IMR-90 (cell line): ENCODE results near the gene BRWD1. TPM values are rescaled to one million over a fixed set of nuclear protein-coding genes. Genes with fewer than 3 reads are reported as not detected.

ENCODE experiments used
- ATAC-seq: fragments of 200-7000 bp; cut with Tn5 transposase; 2 replicates; pipeline ENCODE4 v1.9.1; 2020; ENCODE audit warnings: low read depth, mild to moderate bottlenecking, moderate library complexity
- BruUV-seq: library from RNA; stranded (reverse); fragments of 400-500 nt; replicated peaks from 2 replicates; lab custom pipeline; 2021; lab: Mats Ljungman, UMichigan
- CTCF ChIA-PET: fragments of 300-600 bp; formaldehyde crosslinking; extraction: SDS; loops from one replicate; lab custom pipeline; 2021; ENCODE audit warnings: antibody characterized with exemption; lab: Yijun Ruan, JAX
- POLR2A ChIA-PET: fragments of 300-600 bp; sonication (Branson Sonifier 250); formaldehyde crosslinking; loops from one replicate; lab custom pipeline; 2022; ENCODE audit warnings: antibody characterized with exemption; ENCODE audit not compliant: unreplicated experiment; lab: Charles Lee
- DNase-seq: peaks from one replicate; pipeline ENCODE4 v3.0.0; 2013
- H2AFZ ChIP-seq: replicated peaks from 2 replicates; pipeline ENCODE3; 2013; ENCODE audit warnings: low read length, mild to moderate bottlenecking; ENCODE audit not compliant: poor library complexity
- H2AK5ac ChIP-seq: 2 replicates; pipeline ENCODE4 v1.6.1; 2013; ENCODE audit warnings: low read depth, low read length, inconsistent platforms
- H2AK9ac ChIP-seq: replicated peaks from 2 replicates; pipeline ENCODE3; 2013; ENCODE audit warnings: mild to moderate bottlenecking, low read depth, low read length, moderate library complexity; ENCODE audit not compliant: poor library complexity
- H2BK120ac ChIP-seq: 2 replicates; pipeline ENCODE4 v1.6.1; 2013; ENCODE audit warnings: low read depth, low read length, inconsistent platforms
- H2BK15ac ChIP-seq: 3 replicates; pipeline ENCODE4 v1.6.1; 2013; ENCODE audit warnings: low read depth, low read length, inconsistent platforms
- H2BK20ac ChIP-seq: 2 replicates; pipeline ENCODE4 v1.6.1; 2013; ENCODE audit warnings: low read depth, mild to moderate bottlenecking, inconsistent platforms, low read length, moderate library complexity
- H2BK5ac ChIP-seq: 2 replicates; pipeline ENCODE4 v1.6.1; 2013; ENCODE audit warnings: mild to moderate bottlenecking, low read depth, low read length, inconsistent platforms; ENCODE audit not compliant: poor library complexity, severe bottlenecking
- H3K14ac ChIP-seq: replicated peaks from 2 replicates; pipeline ENCODE4 v1.6.1; 2013; ENCODE audit warnings: low read depth, low read length, inconsistent platforms
- H3K18ac ChIP-seq: 2 replicates; pipeline ENCODE4 v1.6.1; 2013; ENCODE audit warnings: low read depth, low read length, control low read depth
- H3K23ac ChIP-seq: 2 replicates; pipeline ENCODE4 v1.6.1; 2013; ENCODE audit warnings: low read depth, low read length, inconsistent platforms
- H3K27ac ChIP-seq: 2 replicates; pipeline ENCODE4 v1.5.1; 2013; ENCODE audit warnings: mild to moderate bottlenecking, control low read depth, low read length; ENCODE audit not compliant: insufficient read depth
- H3K27me3 ChIP-seq: 2 replicates; pipeline ENCODE4 v1.6.1; 2013; ENCODE audit warnings: low read length; ENCODE audit not compliant: control insufficient read depth, insufficient read depth
- H3K36me3 ChIP-seq: 2 replicates; pipeline ENCODE4 v1.6.1; 2013; ENCODE audit warnings: low read length, mixed read lengths; ENCODE audit not compliant: control insufficient read depth, insufficient read depth
- H3K4ac ChIP-seq: 2 replicates; pipeline ENCODE4 v1.6.1; 2013; ENCODE audit warnings: low read depth, low read length, inconsistent platforms
- H3K4me1 ChIP-seq: 2 replicates; pipeline ENCODE4 v1.6.1; 2013; ENCODE audit warnings: low read length, mixed read lengths; ENCODE audit not compliant: control insufficient read depth, insufficient read depth
- H3K4me2 ChIP-seq: 2 replicates; pipeline ENCODE4 v1.6.1; 2013; ENCODE audit warnings: low read depth, mild to moderate bottlenecking, control low read depth, low read length, moderate library complexity
- H3K4me3 ChIP-seq: 2 replicates; pipeline ENCODE4 v1.5.1; 2013; ENCODE audit warnings: low read depth, mild to moderate bottlenecking, control low read depth, low read length, moderate library complexity; ENCODE audit not compliant: insufficient read depth
- H3K56ac ChIP-seq: 2 replicates; pipeline ENCODE4 v1.6.1; 2013; ENCODE audit warnings: low read length, inconsistent platforms; ENCODE audit not compliant: insufficient read depth; ENCODE audit errors: extremely low read depth
- H3K79me1 ChIP-seq, 2 experiments: 2 replicates each; pipeline ENCODE4 v1.6.1; 2013; ENCODE audit warnings: low read length in 2 of 2, inconsistent platforms in 1 of 2, low read depth in 1 of 2
- H3K9ac ChIP-seq: 2 replicates; pipeline ENCODE4 v1.6.1; 2013; ENCODE audit warnings: low read depth, low read length, control low read depth
- H3K9me1 ChIP-seq: 2 replicates; pipeline ENCODE4 v1.6.1; 2013; ENCODE audit warnings: low read length, inconsistent platforms; ENCODE audit not compliant: insufficient read depth
- H3K9me3 ChIP-seq: 2 replicates; pipeline ENCODE4 v1.6.1; 2013; ENCODE audit warnings: low read length; ENCODE audit not compliant: control insufficient read depth, insufficient read depth
- H4K20me1 ChIP-seq: 2 replicates; pipeline ENCODE4 v1.6.1; 2013; ENCODE audit warnings: low read length, inconsistent platforms; ENCODE audit not compliant: insufficient read depth
- H4K5ac ChIP-seq: 2 replicates; pipeline ENCODE4 v1.6.1; 2013; ENCODE audit warnings: mild to moderate bottlenecking, low read depth, low read length, control low read depth
- H4K8ac ChIP-seq, 2 experiments: 2 replicates each; pipeline ENCODE4 v1.6.1; 2013; ENCODE audit warnings: low read depth in 2 of 2, low read length in 2 of 2, control low read depth in 1 of 2, inconsistent platforms in 1 of 2
- H4K91ac ChIP-seq: 2 replicates; pipeline ENCODE4 v1.6.1; 2013; ENCODE audit warnings: low read depth, low read length, inconsistent platforms; ENCODE audit not compliant: insufficient read depth
- BHLHE40 ChIP-seq: fragments of 150-350 bp; IDR thresholded peaks from 2 replicates; pipeline ENCODE4 v1.6.1; 2016; ENCODE audit warnings: mild to moderate bottlenecking, low read depth, low read length
- CEBPB ChIP-seq: IDR thresholded peaks from 2 replicates; pipeline ENCODE4 v1.6.1; 2012; ENCODE audit warnings: low read depth, low read length, improper control_type of control experiment
- CHD1 ChIP-seq: IDR thresholded peaks from 2 replicates; pipeline ENCODE4 v1.6.1; 2012; ENCODE audit warnings: low read depth, low read length, improper control_type of control experiment
- FOS ChIP-seq: fragments of 150-350 bp; IDR thresholded peaks from 2 replicates; pipeline ENCODE4 v1.6.1; 2016; ENCODE audit warnings: low read depth, low read length
- MAFK ChIP-seq: IDR thresholded peaks from 2 replicates; pipeline ENCODE4 v1.6.1; 2012; ENCODE audit warnings: low read depth, low read length, improper control_type of control experiment
- MAZ ChIP-seq: IDR thresholded peaks from 2 replicates; pipeline ENCODE4 v1.6.1; 2012; ENCODE audit warnings: low read depth, mild to moderate bottlenecking, low read length, improper control_type of control experiment, moderate library complexity, borderline replicate concordance
- MXI1 ChIP-seq: IDR thresholded peaks from 2 replicates; pipeline ENCODE4 v1.6.1; 2012; ENCODE audit warnings: low read depth, mild to moderate bottlenecking, low read length, moderate library complexity, borderline replicate concordance
- NFE2L2 ChIP-seq: fragments of 150-350 bp; IDR thresholded peaks from 2 replicates; pipeline ENCODE4 v1.6.1; 2016; ENCODE audit warnings: low read depth, mild to moderate bottlenecking, low read length
- POLR2A ChIP-seq: IDR thresholded peaks from 2 replicates; pipeline ENCODE4 v1.6.1; 2012; ENCODE audit warnings: mild to moderate bottlenecking, low read depth, low read length
- RAD21 ChIP-seq: IDR thresholded peaks from 2 replicates; pipeline ENCODE4 v1.6.1; 2012; ENCODE audit warnings: low read length, improper control_type of control experiment
- RCOR1 ChIP-seq: IDR thresholded peaks from 2 replicates; pipeline ENCODE4 v1.6.1; 2012; ENCODE audit warnings: mild to moderate bottlenecking, low read length, improper control_type of control experiment; ENCODE audit not compliant: insufficient replicate concordance
- RFX5 ChIP-seq: IDR thresholded peaks from 2 replicates; pipeline ENCODE4 v1.8.0; 2012; ENCODE audit warnings: low read depth, mild to moderate bottlenecking, low read length, moderate library complexity
- SMC3 ChIP-seq: fragments of 150-350 bp; IDR thresholded peaks from 2 replicates; pipeline ENCODE4 v1.6.1; 2016; ENCODE audit warnings: low read depth, mild to moderate bottlenecking, antibody characterized with exemption, low read length, moderate library complexity
- WGBS, 2 experiments: methylation state at CpG; one replicate each; pipeline versions ENCODE4 v1.1.5 to v1.1.7; 2013; ENCODE audit warnings: missing lambda C conversion rate in 2 of 2; ENCODE audit not compliant: insufficient read length in 1 of 2; ENCODE audit errors: extremely low coverage in 2 of 2; 5-methylcytosine and 5-hydroxymethylcytosine counted together
- dilution Hi-C: fragments of 300-500 bp; cut with HindIII; formaldehyde crosslinking; loops from one replicate; pipeline ENCODE4 v1.14.3; 2018; ENCODE audit warnings: low sequenced_read_pairs; ENCODE audit not compliant: unreplicated experiment
- in situ Hi-C: fragments of 300-500 bp; cut with MboI; formaldehyde crosslinking; loops from 3 replicates; pipeline ENCODE4 v1.14.3; 2019; ENCODE audit warnings: low sequenced_read_pairs, inconsistent platforms, mixed read lengths
- intact Hi-C: fragments of 100-400 bp; cut with micrococcal nuclease; formaldehyde crosslinking; loops from 2 replicates; pipeline ENCODE4 v1.10.0; 2022
- polyA plus RNA-seq, 3 experiments: library from polyadenylated mRNA; depleted of rRNA; stranded (reverse); fragments of >200 nt; gene quantifications; 2 replicates each; pipeline ENCODE4 v1.2.3, GENCODE V29; 2012; ENCODE audit warnings: low replicate concordance in 1 of 3
- total RNA-seq: library from RNA; depleted of rRNA; stranded (reverse); fragments of >200 nt; gene quantifications from 2 replicates; pipeline ENCODE4 v1.2.3, GENCODE V29; 2012
- TF ChIP-seq, protein P1 (sequence below): fragments of 150-350 bp; IDR thresholded peaks from 2 replicates; pipeline ENCODE4 v1.6.1; 2016; ENCODE audit warnings: low read depth, mild to moderate bottlenecking, low read length, moderate library complexity, borderline replicate concordance
- TF ChIP-seq, protein P2 (sequence below): conservative IDR thresholded peaks from 2 replicates; pipeline ENCODE4 v1.5.1; 2012; ENCODE audit warnings: mild to moderate bottlenecking, low read depth, low read length, improper control_type of control experiment
- TF ChIP-seq, protein P3 (sequence below): fragments of 150-350 bp; IDR thresholded peaks from 2 replicates; pipeline ENCODE4 v1.6.1; 2017; ENCODE audit warnings: mild to moderate bottlenecking, antibody characterized with exemption, low read length, low read depth

BRWD1 gene
- total and polyA plus RNA-seq, 2 of the 4 experiments (the other 2 are of a cell fraction) = 6.7 to 28.7 TPM

DNA sequence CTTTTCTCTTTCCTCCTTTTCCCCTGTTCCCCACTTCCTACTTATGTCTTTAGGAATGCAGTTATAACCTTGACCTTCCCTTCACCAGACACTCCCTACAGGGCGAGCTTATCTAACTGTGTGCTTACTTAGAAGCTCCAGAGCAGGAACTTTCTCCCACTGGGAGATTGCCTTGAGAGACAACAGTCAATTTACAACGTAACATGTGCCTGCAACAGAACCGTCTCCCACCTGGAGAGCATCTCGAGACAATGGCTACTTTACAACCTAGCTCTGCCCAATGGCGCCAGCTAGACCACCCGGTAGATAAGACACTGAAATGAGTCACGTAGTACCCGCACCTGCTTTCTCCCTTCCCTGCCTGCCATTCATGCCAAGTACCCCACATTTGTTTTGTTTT is 18.7 kb upstream of the BRWD1 start:
- intact Hi-C loops (no loop called here), dilution Hi-C loops (no loop called here), in situ Hi-C loops (no loop called here)
- no peak overlapping the region for H2BK15ac ChIP-seq
- no peaks in the 10 kb centered on the region for H4K20me1 ChIP-seq
- TF ChIP-seq SMC3 (no peak), MAFK (no peak), NFE2L2 (no peak), MXI1 (no peak), RFX5 (no peak), CHD1 (no peak), MAZ (no peak), POLR2A (no peak), FOS (no peak), BHLHE40 (no peak), RAD21 (no peak), CEBPB (no peak), RCOR1 (no peak)
- TF ChIP-seq, protein P1, sequence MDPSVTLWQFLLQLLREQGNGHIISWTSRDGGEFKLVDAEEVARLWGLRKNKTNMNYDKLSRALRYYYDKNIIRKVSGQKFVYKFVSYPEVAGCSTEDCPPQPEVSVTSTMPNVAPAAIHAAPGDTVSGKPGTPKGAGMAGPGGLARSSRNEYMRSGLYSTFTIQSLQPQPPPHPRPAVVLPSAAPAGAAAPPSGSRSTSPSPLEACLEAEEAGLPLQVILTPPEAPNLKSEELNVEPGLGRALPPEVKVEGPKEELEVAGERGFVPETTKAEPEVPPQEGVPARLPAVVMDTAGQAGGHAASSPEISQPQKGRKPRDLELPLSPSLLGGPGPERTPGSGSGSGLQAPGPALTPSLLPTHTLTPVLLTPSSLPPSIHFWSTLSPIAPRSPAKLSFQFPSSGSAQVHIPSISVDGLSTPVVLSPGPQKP = no peak
- TF ChIP-seq, protein P2, sequence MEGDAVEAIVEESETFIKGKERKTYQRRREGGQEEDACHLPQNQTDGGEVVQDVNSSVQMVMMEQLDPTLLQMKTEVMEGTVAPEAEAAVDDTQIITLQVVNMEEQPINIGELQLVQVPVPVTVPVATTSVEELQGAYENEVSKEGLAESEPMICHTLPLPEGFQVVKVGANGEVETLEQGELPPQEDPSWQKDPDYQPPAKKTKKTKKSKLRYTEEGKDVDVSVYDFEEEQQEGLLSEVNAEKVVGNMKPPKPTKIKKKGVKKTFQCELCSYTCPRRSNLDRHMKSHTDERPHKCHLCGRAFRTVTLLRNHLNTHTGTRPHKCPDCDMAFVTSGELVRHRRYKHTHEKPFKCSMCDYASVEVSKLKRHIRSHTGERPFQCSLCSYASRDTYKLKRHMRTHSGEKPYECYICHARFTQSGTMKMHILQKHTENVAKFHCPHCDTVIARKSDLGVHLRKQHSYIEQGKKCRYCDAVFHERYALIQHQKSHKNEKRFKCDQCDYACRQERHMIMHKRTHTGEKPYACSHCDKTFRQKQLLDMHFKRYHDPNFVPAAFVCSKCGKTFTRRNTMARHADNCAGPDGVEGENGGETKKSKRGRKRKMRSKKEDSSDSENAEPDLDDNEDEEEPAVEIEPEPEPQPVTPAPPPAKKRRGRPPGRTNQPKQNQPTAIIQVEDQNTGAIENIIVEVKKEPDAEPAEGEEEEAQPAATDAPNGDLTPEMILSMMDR = no peak
- TF ChIP-seq, protein P3, sequence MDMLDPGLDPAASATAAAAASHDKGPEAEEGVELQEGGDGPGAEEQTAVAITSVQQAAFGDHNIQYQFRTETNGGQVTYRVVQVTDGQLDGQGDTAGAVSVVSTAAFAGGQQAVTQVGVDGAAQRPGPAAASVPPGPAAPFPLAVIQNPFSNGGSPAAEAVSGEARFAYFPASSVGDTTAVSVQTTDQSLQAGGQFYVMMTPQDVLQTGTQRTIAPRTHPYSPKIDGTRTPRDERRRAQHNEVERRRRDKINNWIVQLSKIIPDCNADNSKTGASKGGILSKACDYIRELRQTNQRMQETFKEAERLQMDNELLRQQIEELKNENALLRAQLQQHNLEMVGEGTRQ = no peak
- ATAC-seq (no peak), DNase-seq (no peak)
- no peak overlapping the region for H2BK120ac ChIP-seq
- no peak overlapping the region for H3K4me2 ChIP-seq
- no peak overlapping the region for H3K18ac ChIP-seq
- no peaks in the 10 kb centered on the region for H3K4me1 ChIP-seq
- BruUV-seq = no TSS peak
- no peak overlapping the region for H4K5ac ChIP-seq
- H2BK20ac ChIP-seq = no peak overlapping the region
- H3K27me3 ChIP-seq = no peaks in the 10 kb centered on the region
- no peak overlapping the region for H3K27ac ChIP-seq
- no peak overlapping the region for H4K91ac ChIP-seq
- no peak overlapping the region for H3K56ac ChIP-seq
- H3K79me1 ChIP-seq = no peaks in the 10 kb centered on the region
- no peak overlapping the region for H3K4me3 ChIP-seq
- H3K9me3 ChIP-seq = no peaks in the 10 kb centered on the region
- H3K14ac ChIP-seq = no peak overlapping the region
- H2AK9ac ChIP-seq = no peak overlapping the region
- no peak overlapping the region for H3K4ac ChIP-seq
- H2BK5ac ChIP-seq = no peak overlapping the region
- peak overlapping the region; percentile 26 for H2AFZ ChIP-seq
- H4K8ac ChIP-seq = no peak overlapping the region
- ChIA-PET CTCF (no interaction called here), POLR2A (no interaction called here)
- 70% methylated on average over 2 of the region's 8 CpGs; no CpG with 5 or more reads in 1 of the 2 experiments for WGBS, 2 experiments
- H3K9ac ChIP-seq = no peak overlapping the region
- no peak overlapping the region for H3K23ac ChIP-seq
- no peak overlapping the region for H2AK5ac ChIP-seq
- H3K9me1 ChIP-seq = no peaks in the 10 kb centered on the region
- no peaks in the 10 kb centered on the region for H3K36me3 ChIP-seq
